ENCODE data around the gene SPATA17.

Gene SPATA17

DNA sequence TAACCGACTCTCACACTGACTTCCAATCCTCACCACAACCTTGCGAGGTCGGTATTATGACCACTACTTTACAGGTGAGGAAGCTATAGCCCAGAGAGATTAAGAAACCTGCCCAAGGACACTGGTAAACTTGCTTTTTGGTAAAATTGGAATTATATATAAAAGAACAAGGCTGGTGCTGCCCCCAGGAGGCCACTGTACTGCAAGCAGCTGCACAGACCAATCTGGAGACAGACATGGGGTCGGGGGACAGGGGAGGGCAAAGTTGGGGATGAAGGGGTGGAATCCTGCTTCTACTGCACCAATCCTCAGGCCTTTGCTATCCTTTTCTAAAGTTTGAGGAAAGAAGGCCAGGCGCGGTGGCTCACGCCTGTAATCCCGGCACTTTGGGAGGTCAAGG lies 280.8 kb downstream of the SPATA17 start:
- no peak for DNase-seq (ENCODE audit: low read depth, low spot score)

DNA sequence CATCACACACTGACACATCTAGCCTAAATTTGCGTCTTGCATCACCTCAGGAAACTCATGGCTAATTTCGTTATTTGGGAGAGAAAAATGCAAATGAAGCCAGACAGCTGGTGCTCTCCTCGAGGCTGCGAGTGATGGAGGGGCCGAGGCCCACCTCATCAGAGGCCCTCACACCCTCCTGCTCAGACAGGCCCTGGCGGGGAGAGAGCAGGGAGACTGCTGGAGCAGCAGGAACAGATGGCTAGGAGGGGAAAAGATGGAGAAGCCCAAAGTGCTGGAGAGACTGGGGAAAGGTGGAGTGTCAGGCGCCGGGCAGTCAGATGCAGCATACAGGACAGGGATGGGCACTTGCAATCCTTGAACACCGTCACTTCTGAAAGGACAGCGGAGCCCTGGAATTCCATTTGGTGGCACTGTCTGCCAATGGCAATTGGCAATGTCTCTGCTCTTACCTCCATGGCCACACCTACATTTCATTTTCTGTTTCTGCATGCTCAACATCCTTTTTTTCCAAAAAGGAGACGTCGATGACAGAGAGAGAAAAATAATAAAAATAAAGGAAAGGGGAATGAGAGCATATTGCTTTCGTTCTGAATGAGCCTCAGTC lies 286.2 kb downstream of the SPATA17 start:
- no peak for DNase-seq (ENCODE audit: low read depth, low spot score)

GRCh38 chr1:217919683-217920388 lies 288.7 kb downstream of the SPATA17 start:
- no peak for DNase-seq (ENCODE audit: low read depth, low spot score)
